DMS153 treated with DMSO at 0.1 percent for 48 hours (cell line): ENCODE results near the gene NCKAP5.
A peak's percentile ranks its signal among the peaks of the same experiment; 100 is the strongest.

Source experiments
- DNase-seq: peaks from one replicate; lab custom pipeline; 2025; ENCODE audit not compliant: unreplicated experiment; lab: John Stamatoyannopoulos, UW

Gene NCKAP5

DNA sequence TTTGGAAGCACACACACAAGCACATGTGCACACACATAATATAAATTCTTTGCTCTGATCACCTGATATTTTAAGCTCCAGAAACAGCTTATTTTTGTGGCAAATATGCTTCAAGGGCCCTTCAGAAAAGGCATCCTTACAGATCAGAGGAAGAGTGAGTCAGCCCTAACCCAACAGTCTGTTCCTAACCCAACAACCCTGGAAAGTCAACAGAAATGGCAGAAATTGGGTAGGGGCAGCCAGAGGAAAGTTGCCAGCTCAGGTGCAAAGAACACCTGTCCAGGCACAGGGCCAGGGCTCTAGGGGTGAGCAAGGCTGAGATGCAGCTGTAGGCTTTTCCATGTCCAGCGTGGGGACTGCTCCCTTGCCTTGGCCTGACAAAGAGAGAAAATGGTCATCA, 6.4 kb upstream of the NCKAP5 start:
- no peak for DNase-seq

DNA sequence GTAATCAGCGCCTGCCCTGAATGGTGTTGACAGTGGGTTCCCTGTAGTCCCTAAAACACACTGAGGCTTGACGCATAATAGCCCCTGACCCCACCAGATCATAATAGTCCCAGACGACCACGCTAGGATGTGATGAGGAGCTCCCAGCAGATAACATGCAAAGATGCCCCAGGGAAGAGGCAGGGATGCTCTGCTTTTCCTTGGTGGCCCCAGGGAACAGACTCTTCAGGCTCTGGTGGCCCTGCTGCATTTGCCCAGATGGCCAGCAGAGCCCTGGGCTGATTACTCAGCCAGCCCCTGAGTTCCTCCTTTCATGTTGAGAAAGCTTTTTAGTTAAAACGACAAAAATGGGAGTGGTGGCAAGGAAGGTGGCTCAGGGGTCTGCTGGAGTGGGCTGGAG, 5.9 kb upstream of the NCKAP5 start:
- DNase-seq, result no peak

DNA sequence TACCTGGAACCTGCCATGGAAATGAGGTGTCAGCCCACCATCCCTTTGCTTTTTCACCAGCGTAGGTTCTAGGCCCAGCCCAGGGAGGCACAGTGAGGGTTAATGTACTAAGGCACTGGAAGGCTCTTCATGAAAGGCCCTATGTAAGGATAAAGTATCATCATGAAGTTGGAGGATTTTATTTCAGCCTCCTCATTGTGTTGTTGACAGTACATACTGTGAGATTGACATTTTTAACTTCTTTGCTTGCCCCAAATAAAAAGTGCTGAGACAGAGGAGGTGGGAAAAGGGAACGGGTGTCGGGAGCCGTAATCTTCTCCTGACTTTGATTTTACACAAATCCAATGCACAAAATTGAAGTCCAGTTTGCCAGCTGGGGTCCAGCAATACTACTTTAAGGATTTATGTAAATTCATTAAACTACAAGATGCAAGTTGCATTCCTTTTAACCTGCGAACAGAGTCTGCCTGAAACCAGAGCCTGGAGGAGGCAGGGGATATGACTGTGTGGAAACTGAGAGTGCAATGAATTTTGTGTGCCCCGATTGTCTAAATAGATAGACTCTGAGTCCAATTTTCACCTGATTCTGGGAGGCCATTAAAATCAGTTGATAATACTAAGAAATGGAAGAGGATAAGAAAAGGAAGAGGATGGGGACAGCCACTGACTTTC, 5.4 kb upstream of the NCKAP5 start:
- DNase-seq, result no peak

DNA sequence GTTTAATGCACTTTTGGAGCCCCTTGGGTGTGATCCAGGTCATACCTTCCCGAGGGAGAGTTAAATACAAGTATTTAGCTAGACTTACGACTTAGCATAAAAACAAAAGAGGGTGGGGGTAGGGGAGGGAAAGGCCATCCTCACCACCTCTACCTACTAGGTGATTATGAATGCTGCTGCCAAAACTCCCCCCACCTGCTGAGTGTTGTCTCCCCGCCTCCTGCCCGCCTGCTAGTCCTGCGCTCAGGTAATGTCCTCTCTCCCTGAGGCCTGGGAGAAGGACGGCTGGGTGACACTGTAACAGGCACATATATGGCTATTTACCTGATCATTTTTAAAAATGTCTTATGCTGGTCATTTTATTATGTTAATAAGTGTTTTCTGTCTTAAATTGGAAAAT, 3.0 kb upstream of the NCKAP5 start:
- no peak for DNase-seq

DNA sequence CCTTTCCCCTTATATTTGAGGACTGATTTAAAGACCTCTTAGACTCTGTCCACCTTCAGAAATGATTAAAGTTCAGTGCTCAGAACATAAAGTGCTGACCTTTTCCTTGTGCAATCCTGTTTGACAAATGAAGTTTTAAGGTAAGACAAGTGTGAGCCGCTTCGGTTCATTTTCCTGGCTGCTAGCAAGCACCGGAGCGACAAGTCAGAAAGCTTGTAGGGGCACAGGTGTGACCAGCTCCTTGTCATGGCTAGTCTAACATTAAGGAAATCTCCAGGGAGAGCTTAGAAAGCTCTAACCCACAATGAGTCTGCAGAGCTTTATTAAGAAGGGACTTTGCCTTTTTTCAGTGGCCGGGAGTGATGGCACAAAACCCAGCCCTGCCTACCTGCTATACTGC, 2.3 kb upstream of the NCKAP5 start:
- no peak for DNase-seq

DNA sequence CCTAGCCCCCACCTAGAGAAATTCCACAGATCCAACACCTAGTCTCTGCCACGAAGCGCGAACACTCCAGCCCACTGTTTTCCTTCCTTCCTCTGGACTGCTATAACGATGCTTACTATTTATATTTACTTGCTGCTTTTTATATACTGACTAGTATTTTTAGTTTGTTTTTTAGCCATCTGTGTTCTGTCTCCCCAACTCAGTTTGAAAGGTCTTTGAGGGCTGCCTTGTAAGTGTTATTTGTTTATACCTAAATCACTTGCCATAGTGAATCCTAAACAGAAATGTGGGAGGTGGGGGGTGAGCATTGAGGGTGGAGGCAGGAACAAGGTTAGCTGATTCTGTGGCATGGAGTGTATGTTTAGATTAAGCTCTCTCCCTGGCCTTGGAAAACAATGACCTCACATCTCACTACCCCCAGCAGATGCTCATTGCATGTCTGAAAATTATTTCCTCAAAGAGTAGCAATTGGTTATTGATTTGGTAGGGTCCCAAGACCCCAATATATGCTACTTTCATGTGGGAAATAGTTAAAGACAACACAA, 1.1 kb upstream of the NCKAP5 start:
- no peak for DNase-seq

DNA sequence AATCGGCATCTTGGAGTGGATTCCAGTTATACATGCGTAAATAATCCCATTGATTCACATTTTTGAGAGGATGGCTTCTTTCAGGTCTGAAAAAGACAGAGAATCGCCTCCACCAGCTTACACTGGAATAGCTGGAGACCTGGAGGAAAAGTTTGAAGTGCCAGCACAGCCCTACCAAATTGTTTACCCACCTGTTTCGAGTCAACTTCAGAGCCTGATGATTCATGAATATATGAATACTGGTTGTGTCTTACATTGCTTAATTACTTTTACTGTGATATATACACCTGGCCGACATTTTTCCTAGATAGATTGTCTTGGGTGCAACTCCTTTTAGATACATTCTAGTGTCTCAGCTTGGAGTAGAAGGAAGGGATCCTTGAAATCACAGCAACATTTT, 335 bp upstream of the NCKAP5 start:
- no peak for DNase-seq

DNA sequence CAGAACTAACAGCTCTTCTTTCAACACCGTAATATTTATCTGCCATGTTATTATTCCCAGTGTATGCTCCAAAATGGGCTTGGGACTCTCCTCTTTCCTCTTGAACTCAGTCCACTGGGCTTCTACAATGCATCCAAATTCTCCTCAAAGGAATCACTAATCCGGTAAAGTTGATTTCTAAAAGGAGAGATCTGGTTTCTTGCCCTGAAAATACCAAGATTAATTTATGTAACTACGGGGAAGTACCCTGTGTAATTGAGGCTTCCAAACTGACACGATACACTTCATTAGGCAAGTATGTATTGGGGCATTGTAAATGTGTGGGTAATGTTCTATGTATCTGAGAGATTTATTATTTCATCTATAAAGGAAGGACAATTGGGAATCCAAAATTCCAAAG, 5.7 kb downstream of the NCKAP5 start:
- no peak for DNase-seq

DNA sequence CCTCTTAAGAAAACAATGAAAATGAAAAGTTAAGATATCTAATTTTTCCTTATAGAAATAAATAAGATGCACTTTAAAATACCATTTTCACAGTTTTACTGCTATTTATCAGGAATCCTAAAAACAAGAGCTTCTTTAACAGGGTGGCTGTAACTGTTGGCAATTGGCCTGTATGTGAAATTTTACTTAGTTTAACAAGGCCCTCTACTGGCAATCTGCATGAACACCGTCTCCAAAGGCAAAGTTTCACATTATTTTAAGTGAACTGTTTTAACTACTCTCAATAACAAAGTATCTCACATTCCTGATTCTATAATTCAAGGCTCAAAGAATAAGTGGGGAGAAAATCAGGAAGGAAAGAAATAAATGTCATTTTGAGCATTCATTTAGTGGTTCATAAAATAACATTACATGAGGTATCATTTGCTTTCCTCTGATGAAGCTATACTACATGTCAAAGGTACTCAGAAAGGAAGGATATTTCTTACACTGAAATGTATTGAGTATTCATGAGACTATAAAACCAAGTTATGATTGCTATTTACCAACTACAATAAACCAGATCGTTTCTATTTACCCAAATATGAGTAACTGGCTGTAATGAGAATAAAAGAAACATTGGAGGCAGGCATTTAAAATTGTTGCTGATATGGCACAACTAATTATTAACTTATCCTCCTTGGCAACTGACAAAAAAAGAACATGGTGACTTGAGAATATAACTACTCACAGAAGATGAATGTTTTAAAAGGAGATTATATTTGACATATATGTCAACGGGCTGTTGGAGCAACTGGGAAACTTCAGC, 7.0 kb downstream of the NCKAP5 start:
- DNase-seq, result peak; percentile 61

DNA sequence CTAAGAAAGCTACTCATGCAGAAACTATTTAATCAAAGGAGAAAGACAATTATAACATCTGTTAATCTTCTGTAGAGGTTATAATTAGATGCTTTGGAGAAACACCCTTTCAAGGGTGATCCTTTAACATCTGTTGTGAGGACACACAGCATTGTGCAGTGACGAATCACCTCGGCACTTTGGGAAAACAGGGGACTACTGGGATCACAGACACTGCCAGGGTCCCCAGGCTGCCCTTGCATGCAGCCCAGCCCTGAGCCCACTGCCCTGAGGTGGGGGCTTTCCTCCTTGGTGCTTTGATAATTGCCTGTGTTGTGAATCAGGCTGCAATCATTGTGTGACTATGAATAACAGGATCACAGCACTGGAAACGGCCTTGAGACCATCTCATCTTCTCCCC, 10.6 kb downstream of the NCKAP5 start:
- DNase-seq, result no peak

DNA sequence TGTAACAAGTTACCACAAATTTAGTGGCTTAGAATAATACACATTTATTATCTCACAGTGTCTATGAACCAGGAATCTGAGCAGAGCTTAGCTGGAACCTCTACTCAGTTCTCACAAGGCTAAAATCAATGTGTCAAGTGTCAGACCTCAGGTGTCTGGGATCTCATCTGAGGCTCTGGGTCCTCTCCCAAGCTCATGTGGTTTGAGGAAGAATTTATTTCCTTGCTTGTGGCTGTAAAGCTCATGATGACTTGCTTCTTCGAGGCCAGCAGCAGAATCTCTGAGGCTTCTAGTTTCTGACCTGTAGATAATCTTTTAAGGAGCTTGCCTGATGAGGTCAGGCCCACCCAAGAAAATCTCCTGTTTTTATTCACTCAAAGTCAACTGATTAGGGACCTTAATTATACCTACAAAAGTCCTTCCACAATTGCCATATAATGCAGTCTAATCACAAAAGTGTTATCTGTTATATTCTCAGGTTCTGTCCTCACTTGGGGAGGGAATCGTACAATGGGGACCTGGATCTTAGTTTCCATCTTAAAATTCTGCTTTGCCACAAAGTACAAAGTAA, 14.3 kb downstream of the NCKAP5 start:
- no peak for DNase-seq

DNA sequence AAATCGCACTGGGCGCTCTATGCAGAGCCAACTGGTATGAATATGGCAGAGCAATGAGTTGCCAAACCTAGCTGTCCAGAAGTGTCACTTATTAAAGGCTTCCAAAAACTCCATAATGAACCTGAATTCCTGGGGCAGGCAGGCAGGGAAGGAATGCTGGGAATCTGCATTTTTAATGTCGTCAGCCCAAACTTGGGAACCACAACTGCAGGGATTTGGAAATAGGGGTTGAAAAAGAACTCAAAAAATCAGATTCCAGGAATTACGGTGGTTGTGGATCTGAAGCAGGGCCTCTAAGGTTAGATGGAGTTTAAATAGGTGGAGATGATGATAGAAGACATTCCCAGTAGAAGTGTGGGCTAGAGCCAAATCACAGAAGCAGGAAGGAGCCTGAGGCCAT, 15.0 kb downstream of the NCKAP5 start:
- no peak for DNase-seq

DNA sequence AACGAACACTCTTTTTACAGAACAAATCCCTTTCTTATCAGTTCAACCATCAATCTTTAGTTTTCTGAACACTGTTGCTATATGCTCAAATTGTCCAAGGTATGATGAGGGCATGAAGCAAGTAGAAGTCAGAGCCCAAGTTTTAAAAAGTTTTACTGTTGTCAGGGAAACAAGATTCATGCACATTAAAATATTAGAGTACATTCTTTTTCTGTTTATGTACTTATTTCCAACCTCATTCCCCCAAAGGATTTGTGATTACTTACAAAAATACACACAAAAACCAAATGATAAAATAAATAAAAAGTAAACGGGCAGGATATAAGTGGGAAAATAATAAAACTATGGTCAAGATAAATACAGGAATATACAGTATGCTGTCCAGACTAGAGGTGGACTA, 15.4 kb downstream of the NCKAP5 start:
- no peak for DNase-seq

DNA sequence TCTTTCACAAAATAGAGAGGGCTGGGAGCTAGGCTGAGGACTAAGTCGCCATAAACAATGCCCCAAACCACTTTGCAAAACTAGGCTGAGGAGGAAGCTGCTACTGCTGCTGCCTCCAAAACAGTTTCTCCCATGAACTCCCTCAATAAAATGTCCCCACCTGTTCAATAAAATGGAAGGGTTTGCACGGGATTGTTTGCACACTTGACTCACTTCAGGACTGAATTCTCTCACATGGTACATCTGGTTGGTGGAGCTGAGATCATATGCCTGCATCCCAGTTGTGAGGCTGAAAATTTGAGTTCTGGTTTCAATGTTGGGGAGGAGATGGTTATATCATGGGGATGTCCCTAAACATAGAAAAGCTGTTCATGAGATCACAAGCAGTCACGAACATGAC, 26.5 kb downstream of the NCKAP5 start:
- no peak for DNase-seq

DNA sequence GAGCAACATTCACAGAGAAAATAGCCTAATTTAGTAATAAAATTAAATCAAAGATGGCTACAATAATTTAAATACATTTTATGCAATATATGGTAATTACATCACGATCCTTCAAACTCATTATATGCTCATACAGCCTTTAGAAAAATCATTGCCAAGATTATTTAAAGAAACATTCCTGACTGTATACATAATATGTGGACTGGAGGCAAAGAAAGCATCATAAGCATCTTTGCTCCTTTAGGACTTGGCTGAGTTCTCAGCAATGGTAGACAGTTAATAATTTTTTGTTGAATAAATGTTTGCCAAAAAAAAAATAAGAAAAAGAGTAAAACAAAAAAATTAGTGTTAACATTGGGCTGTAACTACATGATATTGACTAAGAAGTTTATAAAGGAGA, 26.9 kb downstream of the NCKAP5 start:
- no peak for DNase-seq

DNA sequence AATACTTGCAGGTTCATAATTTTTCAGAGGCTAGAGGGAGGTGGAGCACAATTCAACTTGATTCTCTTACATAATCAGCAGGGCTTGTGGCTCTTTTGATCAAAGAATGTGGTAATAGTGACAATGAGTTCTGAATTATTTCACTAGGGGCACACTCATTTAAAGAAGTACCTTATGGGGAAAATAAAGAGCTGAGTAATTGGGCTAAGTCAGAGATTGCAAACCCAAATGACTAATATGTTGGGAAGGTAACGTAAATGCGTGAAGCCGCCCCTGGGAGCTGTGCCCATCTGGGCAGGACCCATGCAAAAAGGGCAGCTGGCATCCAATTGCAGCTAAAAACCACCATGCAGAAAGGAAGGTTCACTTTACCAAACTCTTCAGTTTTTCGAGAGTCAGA, 35.3 kb downstream of the NCKAP5 start:
- DNase-seq, result no peak

DNA sequence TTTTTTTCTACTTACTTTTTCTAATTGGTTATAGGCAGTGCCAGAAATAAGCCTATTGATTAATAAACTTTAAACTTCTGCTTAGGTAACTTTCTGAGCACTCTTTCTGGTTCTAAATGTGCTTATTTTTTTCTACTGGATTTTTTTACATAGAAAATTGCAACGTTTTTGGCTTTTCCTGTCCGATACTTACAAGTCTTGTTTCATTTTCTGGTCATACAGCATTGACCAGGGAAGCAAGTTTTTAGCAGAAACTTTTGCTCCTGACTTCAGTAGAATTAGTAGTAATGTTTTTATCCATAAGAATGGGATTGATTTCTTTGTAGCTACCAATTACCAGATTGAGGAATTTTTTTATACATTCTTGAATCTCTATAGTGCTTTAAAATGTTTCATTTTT, 36.9 kb downstream of the NCKAP5 start:
- DNase-seq, result no peak

DNA sequence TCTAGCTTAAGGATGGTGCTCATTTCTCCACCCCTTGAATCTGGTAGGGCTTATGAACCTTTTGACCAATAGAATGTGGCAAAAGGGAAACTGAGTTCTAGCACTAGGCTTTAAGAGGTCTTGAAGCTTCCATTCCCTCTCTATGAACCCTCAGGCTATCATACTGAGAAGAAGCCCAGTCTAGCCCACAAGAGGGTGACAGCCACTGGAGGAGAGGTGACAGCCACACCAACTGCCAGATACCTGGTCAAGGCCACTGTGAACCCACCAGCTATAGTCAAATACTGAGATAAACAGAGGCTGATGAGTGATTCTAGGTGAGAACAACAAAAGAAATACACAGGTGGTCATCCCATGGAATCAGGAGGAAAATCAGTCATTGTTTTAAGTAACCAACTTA, 37.6 kb downstream of the NCKAP5 start:
- DNase-seq, result no peak

DNA sequence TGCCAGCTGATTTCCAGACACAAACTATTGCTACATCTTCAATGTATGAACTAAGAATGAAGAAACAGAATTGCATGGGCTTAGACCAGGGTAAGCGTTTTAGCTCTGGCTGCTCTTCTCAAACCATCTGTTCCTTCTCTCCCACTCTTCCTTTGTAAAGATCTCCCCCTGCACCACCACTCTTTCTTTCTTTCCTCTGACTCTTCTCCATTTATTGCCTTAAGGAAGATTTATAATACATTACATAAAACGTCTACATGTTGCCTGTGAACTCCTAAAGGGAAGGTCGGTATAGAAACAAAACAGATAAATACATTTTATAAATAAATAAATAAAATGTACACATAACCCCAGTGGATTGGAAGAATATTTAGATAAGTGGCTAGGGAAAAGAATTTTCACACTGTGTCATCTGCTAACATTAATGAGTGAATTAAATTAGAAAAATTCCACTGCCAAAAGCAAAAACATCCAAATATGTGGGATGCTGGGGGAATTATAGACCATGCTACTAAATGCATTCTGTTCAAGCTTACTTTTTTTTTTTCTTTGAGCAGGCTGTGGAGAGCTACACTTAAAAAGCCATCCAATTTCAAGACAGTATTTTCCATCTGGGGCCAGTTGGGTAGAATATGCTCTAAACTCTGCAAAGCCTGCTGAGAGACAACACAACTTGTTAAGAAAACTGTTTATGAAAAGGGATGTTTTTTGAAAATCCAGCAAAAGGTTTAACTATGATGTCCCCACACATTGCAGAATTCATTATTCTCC, 41.5 kb downstream of the NCKAP5 start:
- DNase-seq, result no peak

DNA sequence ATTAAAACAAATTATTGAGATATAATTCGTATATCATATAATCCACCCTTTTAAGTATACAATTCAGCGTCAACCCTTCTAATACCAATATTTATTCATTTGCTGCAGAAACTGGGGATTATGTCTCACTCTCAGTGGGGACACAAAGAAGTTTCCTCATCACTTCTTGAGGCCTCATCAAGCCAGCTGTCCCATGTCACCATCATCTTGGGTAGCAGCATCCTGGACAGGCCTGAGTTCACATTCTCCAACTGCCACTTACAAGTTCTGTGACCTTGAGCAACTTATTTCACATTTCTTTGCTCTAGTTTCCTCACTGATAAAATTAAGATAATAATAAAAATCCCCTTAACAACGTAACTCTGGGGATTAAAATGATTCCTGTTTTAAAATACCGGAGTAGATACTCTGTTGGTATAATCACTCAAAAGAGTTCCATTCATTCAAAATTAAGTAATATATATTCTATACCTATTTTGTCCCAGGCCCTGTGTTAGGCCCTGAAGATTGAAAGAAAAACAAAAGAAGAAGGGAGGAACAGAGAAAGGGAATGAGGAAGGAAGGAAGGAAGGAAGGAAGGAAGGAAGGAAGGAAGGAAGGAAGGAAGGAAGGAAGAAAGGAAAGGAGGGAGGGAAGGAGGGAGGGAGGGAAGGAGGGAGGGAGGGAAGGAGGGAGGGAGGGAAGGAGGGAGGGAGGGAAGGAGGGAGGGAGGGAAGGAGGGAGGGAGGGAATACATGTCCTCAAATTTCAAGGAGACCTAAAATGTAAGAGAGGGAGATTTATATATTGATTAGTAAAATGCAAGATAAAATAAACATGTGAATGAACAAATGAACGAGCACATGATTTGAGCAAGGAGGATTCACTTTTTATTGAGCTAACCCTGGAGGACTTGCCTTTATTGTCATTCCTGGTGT, 42.4 kb downstream of the NCKAP5 start:
- no peak for DNase-seq
